DMS 273 (cell line): Measurements from ENCODE around the gene KCNG4.

Experiments used
- DNase-seq: peaks from one replicate; lab custom pipeline; 2025; ENCODE audit not compliant: unreplicated experiment; lab: John Stamatoyannopoulos, UW

KCNG4 gene

GRCh38 chr16:84239909-84240308 is at the start of gene KCNG4:
TSS of gene KCNG4 (minus strand) at chr16:84240012. CDS start at chr16:84237485, 2,527 bp downstream.
- peak; percentile 56 for DNase-seq

DNA sequence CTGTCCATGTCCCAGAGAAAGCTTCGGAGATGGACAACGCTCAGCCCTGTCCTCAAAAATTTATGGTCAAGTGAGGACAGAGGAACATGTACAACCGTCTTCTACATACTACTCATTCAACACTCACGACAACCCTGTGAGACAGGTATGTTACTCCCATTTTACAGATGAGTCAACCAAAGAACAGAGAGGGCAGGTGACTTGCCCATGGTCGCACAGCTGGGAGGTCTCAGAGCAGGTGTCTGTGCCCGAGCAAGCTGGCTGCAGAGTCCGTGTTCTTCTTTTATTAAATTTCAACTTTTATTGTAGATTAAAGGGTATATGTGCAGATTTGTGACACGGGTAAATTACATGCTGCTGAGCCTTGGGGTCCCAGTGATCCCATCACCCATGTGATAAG is 49.1 kb upstream of the KCNG4 start:
- DNase-seq = no peak

DNA sequence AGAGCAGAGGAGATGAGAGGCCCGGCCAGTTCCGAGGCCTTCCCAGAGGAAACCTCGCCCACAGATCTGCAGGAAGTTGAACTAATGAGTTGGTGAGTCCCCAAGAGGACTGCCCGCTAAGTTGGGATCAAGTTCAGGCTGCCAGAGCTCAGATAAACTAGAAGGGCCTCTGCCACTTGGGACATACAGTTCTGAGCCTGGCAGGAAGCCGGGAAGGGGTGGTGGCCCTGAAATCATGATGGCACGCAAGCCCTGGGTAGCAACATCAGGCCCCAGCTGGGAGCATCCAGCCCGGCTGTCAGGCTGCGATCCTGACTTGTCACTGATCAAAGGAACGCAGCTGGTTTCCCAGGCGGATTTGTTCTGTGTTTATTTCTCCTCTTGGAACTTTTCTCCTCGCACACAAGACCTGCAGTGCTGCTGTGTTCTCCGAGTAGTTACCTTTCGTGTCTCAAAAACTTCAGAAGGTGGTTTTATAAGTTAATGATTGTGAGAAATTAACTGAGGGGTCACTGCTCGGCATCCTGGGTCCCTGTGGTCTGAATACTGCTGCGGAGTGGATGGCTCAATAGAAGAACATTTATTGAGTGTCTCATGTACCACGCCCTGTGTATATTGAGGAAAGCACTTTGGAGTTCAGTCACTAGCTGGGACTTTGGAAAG is 46.9 kb upstream of the KCNG4 start:
- no peak for DNase-seq

- DNase-seq = peak; percentile 28
Observed at GRCh38 chr16:84284154-84284722, 44.4 kb upstream of the KCNG4 start.

DNA sequence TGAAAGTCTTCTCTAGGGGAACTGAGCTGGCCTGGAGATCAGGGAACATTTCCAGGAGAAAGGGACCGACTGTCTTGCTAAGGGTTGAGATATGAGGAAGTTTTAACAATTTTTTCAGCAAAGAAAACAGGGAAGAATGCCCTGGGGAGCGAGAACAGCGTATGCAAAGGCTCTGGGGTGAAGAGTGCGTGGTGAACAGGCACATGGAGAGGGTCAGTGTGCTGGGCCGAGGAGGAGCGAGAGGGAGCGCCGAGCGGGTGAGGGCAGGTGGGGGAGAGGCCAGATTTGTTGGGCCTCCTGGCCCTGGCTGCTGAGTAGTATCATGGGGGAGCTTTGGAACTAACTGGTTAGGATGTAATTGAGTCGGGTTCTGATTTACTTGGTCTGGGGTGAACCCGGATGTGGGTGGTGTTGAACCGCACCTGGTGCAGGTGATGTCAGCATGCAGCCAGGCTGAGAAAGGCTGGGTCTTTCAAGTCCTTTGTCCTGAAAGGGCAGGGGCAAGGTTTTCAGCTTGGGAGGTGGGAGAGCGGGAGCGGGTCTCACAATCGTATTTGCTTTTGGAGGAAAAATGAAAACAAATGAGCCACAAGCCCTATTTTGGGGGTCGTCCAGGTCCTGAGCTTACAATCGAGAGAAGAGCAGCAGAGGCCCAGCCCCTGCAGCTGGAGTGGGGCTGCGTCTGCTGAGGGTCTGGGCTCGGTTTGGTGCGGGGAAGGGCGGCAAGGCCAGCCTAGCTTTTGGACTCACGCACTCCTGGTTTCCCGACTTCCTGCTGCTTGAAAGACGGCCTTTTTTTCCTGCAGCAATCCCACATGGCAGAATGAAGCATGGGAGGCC is 43.7 kb upstream of the KCNG4 start:
- DNase-seq = no peak

DNA sequence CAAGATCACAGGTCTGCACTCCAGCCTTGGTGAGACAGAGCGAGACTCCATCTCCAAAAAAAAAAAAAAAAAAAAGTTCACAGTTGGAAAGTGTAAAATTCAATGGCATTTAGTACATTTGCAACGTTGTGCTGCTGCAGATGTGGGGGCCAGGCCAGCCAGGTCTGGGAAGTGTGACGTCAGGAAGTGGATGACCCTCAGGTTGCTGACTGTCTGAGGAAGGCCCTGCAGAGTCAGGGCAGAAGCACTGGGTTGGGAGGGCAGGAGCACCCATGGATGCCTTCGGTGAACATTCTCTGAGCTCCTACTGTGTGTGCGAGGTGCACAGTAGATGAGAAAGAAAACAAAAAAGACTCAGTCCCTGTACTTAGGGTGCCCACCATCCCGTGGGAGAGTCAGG is 42.7 kb upstream of the KCNG4 start:
- no peak for DNase-seq

DNA sequence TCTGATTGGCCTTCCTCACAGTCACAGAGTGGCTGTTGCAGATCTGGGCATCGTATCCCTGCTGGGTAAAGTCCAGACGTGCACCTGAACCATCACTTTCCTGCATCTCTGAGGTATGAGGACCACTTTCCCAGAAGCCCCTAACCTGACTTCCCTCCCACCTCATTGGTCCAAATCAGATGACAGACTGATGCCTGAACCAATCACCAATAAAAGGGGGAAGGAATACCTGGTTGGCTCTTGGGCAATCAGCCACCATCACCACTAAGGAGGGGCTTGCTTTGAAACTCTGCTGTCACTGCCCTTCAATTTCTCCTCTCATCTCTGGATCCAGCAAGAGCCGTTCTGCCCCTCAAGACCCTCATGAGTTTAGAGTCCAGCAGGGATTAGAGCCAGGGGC is 41.3 kb upstream of the KCNG4 start:
- DNase-seq = peak; percentile 58

DNA sequence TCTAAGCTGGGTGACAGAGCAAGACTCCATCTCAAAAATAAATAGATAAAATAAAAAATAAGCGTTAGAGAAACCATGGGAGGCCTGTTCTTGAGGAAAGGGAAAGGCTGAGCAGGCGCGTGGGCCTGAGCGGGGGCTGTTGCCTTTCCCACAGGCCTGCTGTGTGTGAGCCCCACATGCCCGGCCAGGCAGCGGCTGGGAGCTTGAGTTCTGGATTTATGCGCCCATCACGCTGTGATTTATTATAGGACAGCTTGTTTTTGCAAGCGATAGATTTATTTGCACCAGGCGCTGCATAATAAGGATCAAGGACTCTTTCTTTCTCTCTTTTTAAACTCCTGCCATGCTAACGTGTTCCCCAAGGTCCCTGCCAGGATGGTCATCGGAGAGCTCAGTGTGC is 40.1 kb upstream of the KCNG4 start:
- no peak for DNase-seq

GRCh38 chr16:84278968-84279367 is 39.2 kb upstream of the KCNG4 start:
- peak; percentile 10 for DNase-seq

DNA sequence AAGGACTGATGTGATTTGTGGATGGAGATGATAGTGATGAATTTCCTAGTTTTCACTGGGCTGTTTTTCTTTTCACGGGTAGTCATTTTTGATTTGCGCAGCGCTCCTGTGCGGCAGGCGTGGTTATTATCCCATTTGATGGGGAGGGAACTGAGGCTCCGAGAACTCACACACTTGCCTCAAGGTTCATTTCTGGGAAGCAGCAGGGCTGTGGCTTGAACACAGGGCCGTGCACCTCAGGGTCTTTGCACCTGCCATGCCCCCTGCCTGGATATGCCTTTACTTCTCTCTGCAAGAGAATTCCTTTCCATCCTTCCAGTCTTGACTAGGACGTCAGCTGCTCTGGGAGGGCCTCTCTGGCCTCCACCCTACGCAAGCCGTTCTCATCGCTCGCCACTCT is 38.5 kb upstream of the KCNG4 start:
- DNase-seq = no peak

DNA sequence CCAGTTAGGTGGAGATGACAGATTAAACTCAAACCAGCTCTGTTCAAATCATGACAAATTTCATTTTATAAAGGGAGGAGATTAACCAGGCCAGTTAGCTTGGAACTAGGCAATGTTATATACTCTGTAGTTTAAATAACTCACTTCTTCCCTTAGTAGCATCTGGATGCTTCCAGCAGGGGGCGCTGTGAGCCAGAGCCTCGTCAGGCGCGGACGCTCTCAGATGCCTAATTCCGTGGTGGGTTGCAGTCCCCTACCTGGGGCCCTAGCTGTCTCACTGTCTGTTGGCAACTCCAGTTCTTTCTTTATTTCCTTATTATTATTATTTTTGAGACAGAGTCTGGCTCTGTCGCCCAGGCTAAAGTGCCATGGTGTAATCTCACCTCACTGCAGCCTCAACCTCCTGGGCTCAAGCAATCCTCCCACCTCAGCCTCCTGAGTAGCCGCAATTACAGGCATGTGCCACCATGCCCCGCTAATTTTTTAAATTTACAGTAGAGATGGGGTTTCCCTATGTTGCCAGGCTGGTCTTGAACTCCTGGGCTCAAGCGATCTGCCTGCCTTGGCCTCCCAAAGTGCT is 37.5 kb upstream of the KCNG4 start:
- peak; percentile 85 for DNase-seq

DNA sequence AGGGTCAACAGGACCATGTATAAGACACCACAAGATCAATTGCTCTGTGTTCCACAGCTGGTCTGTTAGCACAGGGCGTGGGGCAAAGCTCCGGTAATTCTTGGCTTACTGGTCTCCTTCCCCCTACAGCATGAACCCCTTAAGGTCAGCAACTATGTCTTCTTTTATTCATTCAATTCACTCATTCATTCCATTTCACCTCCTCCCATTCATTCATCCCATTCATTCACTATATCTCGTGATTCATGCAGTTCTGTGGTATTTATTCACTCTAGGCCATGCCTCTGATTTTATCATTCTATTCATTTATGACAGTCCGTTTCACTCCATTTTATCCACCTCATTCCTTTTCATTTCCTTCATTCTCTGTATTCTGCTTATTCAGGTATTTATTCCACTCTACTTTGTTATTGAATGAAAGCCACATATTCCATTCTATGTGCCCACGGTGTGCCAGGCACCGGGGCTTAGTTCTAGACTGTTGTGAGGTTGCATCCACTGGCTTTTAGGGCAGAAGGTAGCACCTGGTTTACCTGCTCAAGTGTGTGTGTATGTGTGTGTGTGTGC is 35.9 kb upstream of the KCNG4 start:
- no peak for DNase-seq

GRCh38 chr16:84274515-84274914 is 34.7 kb upstream of the KCNG4 start:
- no peak for DNase-seq

DNA sequence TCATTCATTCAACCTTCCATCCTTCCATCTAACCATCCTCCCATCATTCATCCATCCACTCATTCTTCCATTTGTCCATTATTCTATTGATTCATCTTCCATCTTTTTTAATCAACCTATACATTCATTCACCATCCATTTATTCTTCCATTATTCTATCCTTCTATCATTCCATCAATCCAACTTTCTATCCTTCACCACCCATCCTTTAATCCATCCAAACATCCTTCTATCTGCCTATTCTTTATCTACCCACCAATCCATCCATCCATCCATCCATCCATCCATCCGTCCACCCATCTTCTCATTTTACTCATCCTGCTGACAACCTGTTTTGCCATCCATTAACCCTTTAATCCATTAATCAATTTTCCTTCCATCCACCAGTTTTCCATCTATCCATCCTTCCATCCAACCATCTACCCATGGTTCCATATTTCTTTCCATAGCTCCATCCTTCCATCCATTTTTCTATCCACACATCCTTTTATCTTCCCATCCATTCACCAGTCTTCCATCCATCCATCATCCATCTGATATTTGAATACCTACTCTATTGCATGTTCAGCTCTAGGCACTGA is 33.0 kb upstream of the KCNG4 start:
- no peak for DNase-seq

GRCh38 chr16:84271866-84272265 is 32.1 kb upstream of the KCNG4 start:
- no peak for DNase-seq

GRCh38 chr16:84271037-84271436 is 31.2 kb upstream of the KCNG4 start:
- no peak for DNase-seq

GRCh38 chr16:84270531-84270930 is 30.7 kb upstream of the KCNG4 start:
- DNase-seq = no peak

- peak; percentile 7 for DNase-seq
Observed at GRCh38 chr16:84270071-84270470, 30.3 kb upstream of the KCNG4 start.

- DNase-seq = peak; percentile 35
Observed at GRCh38 chr16:84268291-84269040, 28.7 kb upstream of the KCNG4 start.

DNA sequence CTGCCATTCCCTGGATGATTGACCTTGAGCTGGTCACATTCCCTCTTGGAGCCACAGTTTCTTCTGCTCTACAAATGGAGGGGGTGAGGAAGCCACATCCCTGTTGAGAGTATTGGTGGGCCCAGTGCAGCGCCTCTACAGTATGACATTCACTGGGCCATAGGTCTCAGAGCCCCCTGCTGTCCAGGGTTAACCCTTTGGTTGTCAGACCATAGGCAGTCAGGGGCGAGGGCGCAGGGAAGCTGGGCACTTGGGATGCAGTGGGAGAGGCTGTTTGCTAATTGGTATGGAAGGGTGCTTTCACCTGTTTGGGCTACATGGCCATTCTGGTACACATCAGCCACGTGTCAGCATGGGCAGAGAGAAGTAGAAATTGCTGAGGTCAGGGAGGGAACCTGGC is 27.6 kb upstream of the KCNG4 start:
- DNase-seq = no peak
